Measurements from ENCODE around the gene HOXB2.

The HOXB2 gene

GRCh38 chr17:48578616-48579470 is 33.9 kb upstream of the HOXB2 start:
- no peak for DNase-seq

GRCh38 chr17:48577946-48578615 is 33.2 kb upstream of the HOXB2 start, which contains the start of gene HOXB4:
Gene HOXB4, minus strand, starts transcription at chr17:48578350. Its CDS starts 31 bp downstream, at chr17:48578319.
- DNase-seq = peak in 1 of 2 experiments; percentile 39

- DNase-seq = no peak
Observed at GRCh38 chr17:48577330-48577945, 32.5 kb upstream of the HOXB2 start.

- DNase-seq = no peak
Observed at GRCh38 chr17:48576479-48577309, 31.8 kb upstream of the HOXB2 start.

- DNase-seq = no peak
Observed at GRCh38 chr17:48575673-48576478, 31.0 kb upstream of the HOXB2 start.

GRCh38 chr17:48575066-48575582 is 30.2 kb upstream of the HOXB2 start:
- no peak for DNase-seq

- DNase-seq = no peak
Observed at GRCh38 chr17:48574505-48575065, 29.7 kb upstream of the HOXB2 start.

GRCh38 chr17:48571826-48572417 is 27.0 kb upstream of the HOXB2 start:
- DNase-seq = no peak

- DNase-seq = no peak
Observed at GRCh38 chr17:48571024-48571818, 26.3 kb upstream of the HOXB2 start.

GRCh38 chr17:48570325-48571023 is 25.6 kb upstream of the HOXB2 start:
- DNase-seq = no peak

GRCh38 chr17:48569674-48570324 is 24.9 kb upstream of the HOXB2 start:
- DNase-seq = no peak

- no peak for DNase-seq
Observed at GRCh38 chr17:48569240-48569582, 24.3 kb upstream of the HOXB2 start.

- no peak for DNase-seq
Observed at GRCh38 chr17:48568499-48569239, 23.8 kb upstream of the HOXB2 start.

- DNase-seq = no peak
Observed at GRCh38 chr17:48567646-48568354, 22.9 kb upstream of the HOXB2 start.

- no peak for DNase-seq
Observed at GRCh38 chr17:48567209-48567608, 22.3 kb upstream of the HOXB2 start.

- DNase-seq = no peak
Observed at GRCh38 chr17:48566717-48567116, 21.8 kb upstream of the HOXB2 start.

GRCh38 chr17:48565925-48566710 is 21.2 kb upstream of the HOXB2 start:
- DNase-seq = no peak
